Gastrocnemius medialis (tissue), 4 donors: ENCODE data around the gene PNPO. TPM values are rescaled to one million over a fixed set of nuclear protein-coding genes. Genes with fewer than 3 reads are reported as not detected.

Experiments used
- ATAC-seq, 2 donors: fragments of 150-250 bp; one replicate each; pipeline ENCODE4 v1.9.1; 2016
- DNase-seq, 2 donors: peaks; one replicate each; pipeline ENCODE4 v3.0.0-alpha.2; 2019
- H3K27ac ChIP-seq, 4 donors: fragments of 200-600 bp; sonication (generic); 1 replicate in 1 of 4; 2 replicates in 3 of 4; pipeline ENCODE4 v1.5.1; 2016 to 2018; ENCODE audit warnings: mild to moderate bottlenecking in 2 of 4, moderate library complexity in 1 of 4
- H3K27me3 ChIP-seq, 3 donors: fragments of 200-600 bp; sonication (generic) in 2 of 3; 1 replicate in 1 of 3; 2 replicates in 2 of 3; pipeline versions ENCODE4 v1.5.1 to v1.6.0; 2016 to 2019; ENCODE audit warnings: mild to moderate bottlenecking in 1 of 3, moderate library complexity in 1 of 3
- H3K36me3 ChIP-seq, 2 donors: fragments of 200-600 bp; sonication (generic) in 1 of 2; one replicate each; pipeline ENCODE4 v1.5.1; 2017 to 2018
- H3K4me1 ChIP-seq, 2 donors: fragments of 200-600 bp; sonication (generic) in 1 of 2; one replicate each; pipeline ENCODE4 v1.5.1; 2016 to 2017; ENCODE audit warnings: mild to moderate bottlenecking in 2 of 2
- H3K4me3 ChIP-seq, 4 donors: fragments of 200-600 bp; sonication (generic) in 3 of 4; 1 replicate in 1 of 4; 2 replicates in 3 of 4; pipeline ENCODE4 v1.5.1; 2016 to 2019; ENCODE audit warnings: mild to moderate bottlenecking in 2 of 4
- H3K9me3 ChIP-seq, 3 donors: fragments of 200-600 bp; sonication (generic) in 2 of 3; 1 replicate in 1 of 3; 2 replicates in 2 of 3; pipeline ENCODE4 v1.5.1; 2016 to 2019
- POLR2A ChIP-seq, 2 donors: fragments of 450-650 bp; IDR thresholded peaks; one replicate each; pipeline ENCODE4 v1.6.1; 2017; ENCODE audit warnings: antibody characterized with exemption in 2 of 2, mild to moderate bottlenecking in 2 of 2, moderate library complexity in 2 of 2
- in situ Hi-C, 4 donors: fragments of 200-750 bp; cut with MboI; loops; one replicate each; pipeline versions ENCODE4 v1.15.0 to v1.8.0; 2017; ENCODE audit warnings: low sequenced_read_pairs in 4 of 4
- intact Hi-C: fragments of 100-400 bp; cut with DNase I; formaldehyde crosslinking; loops from one replicate; pipeline ENCODE4 v1.15.1; 2023; ENCODE audit warnings: low total_unique reads
- total RNA-seq, 4 donors: library from RNA; depleted of rRNA; stranded (reverse); fragments of >200 nt; gene quantifications; one replicate each; pipeline versions ENCODE4 v1.1.0 to v1.2.3, GENCODE V29; 2016
- TF ChIP-seq, protein P1 (sequence below), 5 experiments: fragments of 450-650 bp in 3 of 5; fragments of 200-600 bp in 2 of 5; sonication (generic) in 2 of 5; IDR thresholded peaks in 4 of 5; conservative IDR thresholded peaks in 1 of 5; 1 replicate in 4 of 5; 2 replicates in 1 of 5; pipeline ENCODE4 v1.5.1; 2016 to 2019; ENCODE audit warnings: antibody characterized with exemption in 5 of 5, mild to moderate bottlenecking in 3 of 5, moderate library complexity in 3 of 5

PNPO gene
- total RNA-seq, 4 donors from 2014 or later = 27.9 to 64.0 (median 41.5) TPM

DNA sequence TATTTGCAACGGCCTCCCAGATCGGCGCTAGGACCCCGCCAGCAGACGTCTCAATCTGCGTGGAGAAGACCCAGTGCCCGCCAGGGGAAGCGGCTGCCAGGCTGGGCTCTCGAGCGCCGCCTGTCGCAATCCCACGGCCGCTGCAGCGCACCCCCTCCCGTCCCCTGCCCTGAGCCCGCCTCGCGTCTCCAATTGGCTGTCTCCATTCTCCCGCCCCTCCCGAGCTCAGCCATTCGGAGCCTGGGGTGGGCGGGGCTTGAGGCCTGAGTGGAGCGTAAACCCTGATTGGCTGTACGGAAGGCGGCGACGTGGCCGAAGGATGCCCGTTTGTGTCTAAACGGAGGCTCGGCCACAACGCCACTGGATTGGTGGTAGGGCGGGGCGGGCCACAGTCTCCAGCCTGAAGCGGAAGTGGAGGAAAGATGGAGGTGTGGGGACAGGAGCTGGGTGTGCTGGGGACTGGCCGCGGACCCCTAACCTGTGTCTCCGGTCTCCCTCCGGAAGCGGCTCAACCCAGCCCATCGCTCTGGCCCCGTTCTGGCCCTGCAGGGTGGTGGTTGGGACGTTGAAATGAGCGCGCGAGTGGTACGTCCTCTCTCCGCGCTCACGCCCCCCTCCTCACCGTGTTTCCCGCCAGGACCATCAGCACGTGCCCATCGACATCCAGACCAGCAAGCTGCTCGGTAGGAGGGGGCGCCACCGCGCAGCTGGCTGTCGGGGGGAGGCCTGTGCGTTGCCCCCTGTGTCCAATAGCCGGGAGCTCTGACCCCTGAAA is 29.5 kb downstream of the PNPO start, which contains the start of gene CDK5RAP3:
Gene CDK5RAP3, plus strand, starts transcription at position 389 of the 775 bp plus-strand sequence. Its CDS starts 34 bp downstream, at position 423.
- DNase-seq (peak; percentile 100), ATAC-seq (peak; percentile 98 to 99)
- peak within 1 kb of the TSS; percentile 77 to 100 (median 90) for H3K4me3 ChIP-seq
- H3K4me1 ChIP-seq = peaks cover 6 to 18% of the 10 kb centered on the region in 2 donors
- H3K27me3 ChIP-seq = no peaks in the 10 kb centered on the region
- in situ Hi-C loops = no loop called here
- intact Hi-C loops = loop anchor here (1.0 to 2.0 kb wide), 5 partner anchors 22 to 140 kb away; partner anchors contain the start of genes LRRC46, MRPL10 and SCRN2
- H3K36me3 ChIP-seq = peaks cover 0 to 25% of the 10 kb centered on the region in 2 donors
- no peaks in the 10 kb centered on the region for H3K9me3 ChIP-seq
- peak within 1 kb of the TSS; percentile 85 to 89 (median 88) for H3K27ac ChIP-seq
- TF ChIP-seq, protein P1, sequence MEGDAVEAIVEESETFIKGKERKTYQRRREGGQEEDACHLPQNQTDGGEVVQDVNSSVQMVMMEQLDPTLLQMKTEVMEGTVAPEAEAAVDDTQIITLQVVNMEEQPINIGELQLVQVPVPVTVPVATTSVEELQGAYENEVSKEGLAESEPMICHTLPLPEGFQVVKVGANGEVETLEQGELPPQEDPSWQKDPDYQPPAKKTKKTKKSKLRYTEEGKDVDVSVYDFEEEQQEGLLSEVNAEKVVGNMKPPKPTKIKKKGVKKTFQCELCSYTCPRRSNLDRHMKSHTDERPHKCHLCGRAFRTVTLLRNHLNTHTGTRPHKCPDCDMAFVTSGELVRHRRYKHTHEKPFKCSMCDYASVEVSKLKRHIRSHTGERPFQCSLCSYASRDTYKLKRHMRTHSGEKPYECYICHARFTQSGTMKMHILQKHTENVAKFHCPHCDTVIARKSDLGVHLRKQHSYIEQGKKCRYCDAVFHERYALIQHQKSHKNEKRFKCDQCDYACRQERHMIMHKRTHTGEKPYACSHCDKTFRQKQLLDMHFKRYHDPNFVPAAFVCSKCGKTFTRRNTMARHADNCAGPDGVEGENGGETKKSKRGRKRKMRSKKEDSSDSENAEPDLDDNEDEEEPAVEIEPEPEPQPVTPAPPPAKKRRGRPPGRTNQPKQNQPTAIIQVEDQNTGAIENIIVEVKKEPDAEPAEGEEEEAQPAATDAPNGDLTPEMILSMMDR (IDR thresholded peaks at IDR 0.05 in 4 of 5, conservative IDR thresholded peaks at IDR 0.05 in 1 of 5) = peak; percentile 95 to 96 (median 96)
- peak; percentile 71 to 74 for TF ChIP-seq POLR2A (IDR thresholded peaks at IDR 0.05)

DNA sequence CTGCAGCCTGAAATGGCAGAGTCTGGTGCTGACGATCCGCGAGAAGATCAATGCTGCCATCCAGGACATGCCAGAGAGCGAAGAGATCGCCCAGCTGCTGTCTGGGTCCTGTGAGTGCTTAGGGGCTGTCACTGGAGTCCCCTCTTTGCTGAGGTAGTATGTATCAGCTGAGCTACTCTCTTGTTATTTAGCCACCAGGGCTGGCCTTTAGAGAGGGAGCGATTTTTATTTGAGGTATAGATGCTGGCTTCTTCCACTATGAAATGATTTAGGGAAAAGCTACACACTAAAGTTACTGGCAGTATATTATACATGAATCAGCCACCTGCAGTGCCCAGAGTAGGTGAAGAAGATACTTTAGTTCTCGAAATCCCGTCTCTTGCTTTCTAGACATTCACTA is 32.2 kb downstream of the PNPO start:
- ATAC-seq (no peak), DNase-seq (no peak)
- H3K4me1 ChIP-seq = peaks cover 6 to 18% of the 10 kb centered on the region in 2 donors
- in situ Hi-C loops = no loop called here
- intact Hi-C loops = no loop called here
- H3K4me3 ChIP-seq = no peak overlapping the region
- no peaks in the 10 kb centered on the region for H3K27me3 ChIP-seq
- H3K9me3 ChIP-seq = no peaks in the 10 kb centered on the region
- TF ChIP-seq, protein P1 (IDR thresholded peaks at IDR 0.05 in 4 of 5, conservative IDR thresholded peaks at IDR 0.05 in 1 of 5) = no peak
- TF ChIP-seq POLR2A (IDR thresholded peaks at IDR 0.05) = no peak
- peaks cover 0 to 52% of the 10 kb centered on the region in 2 donors for H3K36me3 ChIP-seq
- H3K27ac ChIP-seq = no peak overlapping the region

DNA sequence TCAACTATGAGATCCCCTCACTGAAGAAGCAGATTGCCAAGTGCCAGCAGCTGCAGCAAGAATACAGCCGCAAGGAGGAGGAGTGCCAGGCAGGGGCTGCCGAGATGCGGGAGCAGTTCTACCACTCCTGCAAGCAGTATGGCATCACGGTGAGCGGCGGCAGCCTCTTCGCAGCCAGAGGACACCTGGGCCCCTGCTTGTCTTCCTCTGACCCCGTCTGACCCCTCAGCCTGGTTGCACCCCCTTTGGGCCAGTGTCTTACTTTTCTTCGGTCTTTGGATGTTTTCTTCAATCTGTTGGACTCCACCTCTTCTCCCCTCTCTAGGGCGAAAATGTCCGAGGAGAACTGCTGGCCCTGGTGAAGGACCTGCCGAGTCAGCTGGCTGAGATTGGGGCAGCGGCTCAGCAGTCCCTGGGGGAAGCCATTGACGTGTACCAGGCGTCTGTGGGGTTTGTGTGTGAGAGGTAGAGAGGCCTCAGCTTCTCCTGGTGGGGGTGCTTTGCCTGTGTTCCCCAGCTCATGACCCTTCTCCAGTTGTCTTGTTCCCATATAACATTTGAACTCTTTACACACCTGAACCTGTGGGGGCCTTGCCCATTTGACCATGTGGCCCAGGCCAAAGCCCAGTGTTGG is 33.9 kb downstream of the PNPO start:
- in situ Hi-C loops (no loop called here), intact Hi-C loops (no loop called here)
- ATAC-seq (no peak), DNase-seq (no peak)
- Histone ChIP-seq H3K36me3 (peaks cover 0 to 69% of the 10 kb centered on the region in 2 donors), H3K4me1 (peaks cover 6 to 15% of the 10 kb centered on the region in 2 donors), H3K9me3 (no peaks in the 10 kb centered on the region), H3K27me3 (no peaks in the 10 kb centered on the region), H3K4me3 (no peak overlapping the region), H3K27ac (no peak overlapping the region)
- TF ChIP-seq, protein P1 (IDR thresholded peaks at IDR 0.05 in 4 of 5, conservative IDR thresholded peaks at IDR 0.05 in 1 of 5) = no peak
- no peak for TF ChIP-seq POLR2A (IDR thresholded peaks at IDR 0.05)

DNA sequence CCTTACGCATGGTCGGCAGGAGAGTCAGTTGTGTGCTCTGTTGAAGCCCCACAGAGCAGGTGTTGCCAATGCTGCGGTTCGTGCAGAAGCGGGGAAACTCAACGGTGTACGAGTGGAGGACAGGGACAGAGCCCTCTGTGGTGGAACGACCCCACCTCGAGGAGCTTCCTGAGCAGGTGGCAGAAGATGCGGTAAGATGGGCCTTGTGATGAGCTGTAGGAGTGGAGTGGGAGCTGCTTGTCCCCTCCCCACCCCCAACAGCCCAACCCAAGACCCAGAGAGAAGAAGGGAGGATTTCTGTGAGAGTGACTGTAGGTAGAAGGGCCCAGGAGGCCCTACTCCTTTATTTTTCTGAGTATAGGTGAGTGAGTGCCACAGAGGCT is 34.4 kb downstream of the PNPO start:
- H3K9me3 ChIP-seq = no peaks in the 10 kb centered on the region
- no peak overlapping the region for H3K4me3 ChIP-seq
- TF ChIP-seq, protein P1 (IDR thresholded peaks at IDR 0.05 in 4 of 5, conservative IDR thresholded peaks at IDR 0.05 in 1 of 5) = no peak
- no peak for TF ChIP-seq POLR2A (IDR thresholded peaks at IDR 0.05)
- peaks cover 6 to 15% of the 10 kb centered on the region in 2 donors for H3K4me1 ChIP-seq
- in situ Hi-C loops (no loop called here), intact Hi-C loops (no loop called here)
- no peak for DNase-seq
- H3K27ac ChIP-seq = no peak overlapping the region
- ATAC-seq = no peak
- peaks cover 0 to 74% of the 10 kb centered on the region in 2 donors for H3K36me3 ChIP-seq
- H3K27me3 ChIP-seq = no peaks in the 10 kb centered on the region
